ENCODE results near the gene LRP6.

DNA sequence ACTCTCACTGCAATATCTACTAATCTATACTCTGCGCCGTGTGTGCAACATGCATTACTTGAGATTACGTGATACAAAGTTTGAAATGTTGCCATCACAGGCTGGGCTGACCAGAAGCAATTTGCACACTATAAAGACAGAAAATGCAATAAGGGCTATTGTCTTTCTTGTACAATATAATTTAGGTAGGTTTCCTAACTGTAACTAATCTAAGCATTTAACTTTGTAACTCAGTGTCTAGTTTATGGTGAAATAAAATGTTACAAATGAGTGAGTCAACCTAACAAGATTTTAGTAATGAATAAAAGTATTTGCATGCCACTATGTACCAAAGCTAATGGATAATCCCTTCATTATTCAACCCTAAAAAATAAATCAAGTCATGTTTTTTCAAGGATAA lies 57.8 kb downstream of the LRP6 start:
- TF ChIP-seq POLR2AphosphoS5 (IDR thresholded peaks at IDR 0.05): no peak
- TF ChIP-seq, protein P1, sequence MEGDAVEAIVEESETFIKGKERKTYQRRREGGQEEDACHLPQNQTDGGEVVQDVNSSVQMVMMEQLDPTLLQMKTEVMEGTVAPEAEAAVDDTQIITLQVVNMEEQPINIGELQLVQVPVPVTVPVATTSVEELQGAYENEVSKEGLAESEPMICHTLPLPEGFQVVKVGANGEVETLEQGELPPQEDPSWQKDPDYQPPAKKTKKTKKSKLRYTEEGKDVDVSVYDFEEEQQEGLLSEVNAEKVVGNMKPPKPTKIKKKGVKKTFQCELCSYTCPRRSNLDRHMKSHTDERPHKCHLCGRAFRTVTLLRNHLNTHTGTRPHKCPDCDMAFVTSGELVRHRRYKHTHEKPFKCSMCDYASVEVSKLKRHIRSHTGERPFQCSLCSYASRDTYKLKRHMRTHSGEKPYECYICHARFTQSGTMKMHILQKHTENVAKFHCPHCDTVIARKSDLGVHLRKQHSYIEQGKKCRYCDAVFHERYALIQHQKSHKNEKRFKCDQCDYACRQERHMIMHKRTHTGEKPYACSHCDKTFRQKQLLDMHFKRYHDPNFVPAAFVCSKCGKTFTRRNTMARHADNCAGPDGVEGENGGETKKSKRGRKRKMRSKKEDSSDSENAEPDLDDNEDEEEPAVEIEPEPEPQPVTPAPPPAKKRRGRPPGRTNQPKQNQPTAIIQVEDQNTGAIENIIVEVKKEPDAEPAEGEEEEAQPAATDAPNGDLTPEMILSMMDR (IDR thresholded peaks at IDR 0.05; ENCODE audit: poor library complexity, severe bottlenecking): no peak
